GM23338 (cell line): ENCODE results near the gene RPL31. TPM values are rescaled to one million over a fixed set of nuclear protein-coding genes. Genes with fewer than 3 reads are reported as not detected.
"Not testable (repeated sequence)": the region's sequence is repeated elsewhere in the genome, so short reads cannot be mapped to it uniquely, and the experiment has no call there.

ENCODE experiments used
- ATAC-seq: fragments of 200-7000 bp; cut with Tn5 transposase; 3 replicates; pipeline ENCODE4 v1.9.1; 2020
- DNase-seq: peaks from one replicate; pipeline ENCODE4 v3.0.0-alpha.2; 2015; ENCODE audit warnings: low spot score
- H2AFZ ChIP-seq: fragments of 200-600 bp; sonication (generic); 2 replicates; pipeline ENCODE4 v1.8.0; 2016; ENCODE audit warnings: antibody characterized with exemption, mild to moderate bottlenecking, moderate library complexity
- H3F3A ChIP-seq: fragments of 200-600 bp; sonication (generic); replicated peaks from 2 replicates; pipeline ENCODE4 v1.8.0; 2017; ENCODE audit warnings: antibody characterized with exemption, mixed run types, low read depth
- H3K27ac ChIP-seq: fragments of 200-600 bp; sonication (generic); 2 replicates; pipeline ENCODE4 v1.6.1; 2016; ENCODE audit warnings: low read depth
- H3K27me3 ChIP-seq: fragments of 200-600 bp; sonication (generic); 2 replicates; pipeline ENCODE4 v1.8.0; 2016; ENCODE audit warnings: mild to moderate bottlenecking, mixed run types, moderate library complexity; ENCODE audit not compliant: insufficient read depth
- H3K36me3 ChIP-seq: fragments of 200-600 bp; sonication (generic); 2 replicates; pipeline ENCODE4 v1.8.0; 2016; ENCODE audit warnings: mild to moderate bottlenecking; ENCODE audit not compliant: insufficient read depth
- H3K4me1 ChIP-seq: fragments of 200-600 bp; sonication (generic); 2 replicates; pipeline ENCODE4 v1.8.0; 2016; ENCODE audit warnings: mild to moderate bottlenecking, moderate library complexity; ENCODE audit not compliant: insufficient read depth
- H3K4me2 ChIP-seq: fragments of 200-600 bp; sonication (generic); 2 replicates; pipeline ENCODE4 v1.7.1; 2017; ENCODE audit warnings: mixed run types
- H3K4me3 ChIP-seq: fragments of 200-600 bp; sonication (generic); 2 replicates; pipeline ENCODE4 v1.6.1; 2016; ENCODE audit warnings: mixed run types
- H3K79me2 ChIP-seq: fragments of 200-600 bp; sonication (generic); replicated peaks from 2 replicates; pipeline ENCODE4 v1.8.0; 2017; ENCODE audit warnings: mild to moderate bottlenecking; ENCODE audit not compliant: insufficient read depth
- H3K9me2 ChIP-seq: fragments of 200-600 bp; sonication (generic); 2 replicates; pipeline ENCODE4 v1.8.0; 2017; ENCODE audit not compliant: insufficient read depth
- H4K20me1 ChIP-seq: fragments of 200-600 bp; sonication (generic); replicated peaks from 2 replicates; pipeline ENCODE4 v1.8.0; 2017; ENCODE audit warnings: mild to moderate bottlenecking; ENCODE audit not compliant: insufficient read depth
- H3K27ac Mint-ChIP-seq: 2 replicates; pipeline ENCODE4 v1.8.0; 2020; ENCODE audit warnings: inconsistent platforms, mild to moderate bottlenecking, moderate library complexity, mixed read lengths
- H3K27me3 Mint-ChIP-seq: 3 replicates; pipeline ENCODE4 v1.8.0; 2022; ENCODE audit warnings: low read depth, mild to moderate bottlenecking, moderate library complexity, mixed read lengths, inconsistent platforms; ENCODE audit not compliant: insufficient read depth, poor library complexity
- H3K36me3 Mint-ChIP-seq: 3 replicates; pipeline ENCODE4 v1.8.0; 2021; ENCODE audit warnings: low read depth, mild to moderate bottlenecking, inconsistent platforms, moderate library complexity, mixed read lengths
- H3K4me1 Mint-ChIP-seq: 3 replicates; pipeline ENCODE4 v1.8.0; 2020; ENCODE audit warnings: mild to moderate bottlenecking, inconsistent platforms, mixed read lengths
- H3K4me3 Mint-ChIP-seq: 3 replicates; pipeline ENCODE4 v1.8.0; 2021; ENCODE audit warnings: moderate library complexity, mild to moderate bottlenecking, inconsistent platforms, mixed read lengths
- H3K9me3 Mint-ChIP-seq: 3 replicates; pipeline ENCODE4 v1.8.0; 2020; ENCODE audit warnings: moderate library complexity, mild to moderate bottlenecking, inconsistent platforms, mixed read lengths
- CREB1 ChIP-seq: fragments of 250-450 bp; sonication (Bioruptor Pico); IDR thresholded peaks from 2 replicates; pipeline ENCODE4 v1.5.0; 2020; ENCODE audit warnings: low read depth, mild to moderate bottlenecking, moderate library complexity
- ETS1 ChIP-seq: IDR thresholded peaks from 2 replicates; pipeline ENCODE4 v1.6.1; 2016; ENCODE audit warnings: antibody characterized with exemption
- EZH2 ChIP-seq: fragments of 200-600 bp; sonication (generic); IDR thresholded peaks from one replicate; pipeline ENCODE4 v1.8.0; 2017; ENCODE audit warnings: antibody characterized with exemption, mild to moderate bottlenecking, low read depth; ENCODE audit not compliant: unreplicated experiment
- EZH2phosphoT487 ChIP-seq: fragments of 200-600 bp; sonication (generic); IDR thresholded peaks from one replicate; pipeline ENCODE4 v1.8.1; 2018; ENCODE audit warnings: antibody characterized with exemption; ENCODE audit not compliant: unreplicated experiment
- JUNB ChIP-seq: IDR thresholded peaks from one replicate; pipeline ENCODE4 v1.6.1; 2016; ENCODE audit warnings: antibody characterized with exemption; ENCODE audit not compliant: unreplicated experiment
- NANOG ChIP-seq: IDR thresholded peaks from 2 replicates; pipeline ENCODE4 v1.6.1; 2016; ENCODE audit warnings: antibody characterized with exemption, borderline replicate concordance
- POLR2AphosphoS5 ChIP-seq: IDR thresholded peaks from 2 replicates; pipeline ENCODE4 v1.6.1; 2016; ENCODE audit warnings: antibody characterized with exemption, low read depth
- REST ChIP-seq: IDR thresholded peaks from one replicate; pipeline ENCODE4 v1.6.1; 2018; ENCODE audit warnings: antibody characterized with exemption; ENCODE audit not compliant: unreplicated experiment
- ZNF114 ChIP-seq: fragments of 250-450 bp; sonication (Bioruptor Pico); IDR thresholded peaks from 2 replicates; pipeline ENCODE4 v1.5.0; 2020; ENCODE audit warnings: mild to moderate bottlenecking, moderate library complexity
- ZNF331 ChIP-seq: fragments of 250-450 bp; sonication (Bioruptor Pico); IDR thresholded peaks from 2 replicates; pipeline ENCODE4 v1.5.0; 2020; ENCODE audit warnings: low read depth, mild to moderate bottlenecking, moderate library complexity
- polyA plus RNA-seq: library from polyadenylated mRNA; unstranded; fragments of >200 nt; fragmentation: Nextera tagmentation; extraction: Ambion mirVana; gene quantifications from 2 replicates; pipeline ENCODE4 v1.2.1, GENCODE V29; 2016
- total RNA-seq: library from RNA; depleted of rRNA; stranded (reverse); fragments of >200 nt; shearing (Covaris generic); gene quantifications from 2 replicates; pipeline ENCODE4 v1.2.3, GENCODE V29; 2014
- TF ChIP-seq, protein P1 (sequence below), 2 experiments: fragments of 200-600 bp in 1 of 2; sonication (generic) in 1 of 2; conservative IDR thresholded peaks; 2 replicates each; pipeline versions ENCODE4 v1.5.1 to v1.6.1; 2016 to 2017; ENCODE audit warnings: antibody characterized with exemption in 2 of 2, low read depth in 2 of 2, mild to moderate bottlenecking in 2 of 2, moderate library complexity in 1 of 2

The RPL31 gene
- total and polyA plus RNA-seq, 2 experiments from 2014 or later, result 819 to 3,213 TPM

- no peak for TF ChIP-seq REST
- TF ChIP-seq, protein P1, sequence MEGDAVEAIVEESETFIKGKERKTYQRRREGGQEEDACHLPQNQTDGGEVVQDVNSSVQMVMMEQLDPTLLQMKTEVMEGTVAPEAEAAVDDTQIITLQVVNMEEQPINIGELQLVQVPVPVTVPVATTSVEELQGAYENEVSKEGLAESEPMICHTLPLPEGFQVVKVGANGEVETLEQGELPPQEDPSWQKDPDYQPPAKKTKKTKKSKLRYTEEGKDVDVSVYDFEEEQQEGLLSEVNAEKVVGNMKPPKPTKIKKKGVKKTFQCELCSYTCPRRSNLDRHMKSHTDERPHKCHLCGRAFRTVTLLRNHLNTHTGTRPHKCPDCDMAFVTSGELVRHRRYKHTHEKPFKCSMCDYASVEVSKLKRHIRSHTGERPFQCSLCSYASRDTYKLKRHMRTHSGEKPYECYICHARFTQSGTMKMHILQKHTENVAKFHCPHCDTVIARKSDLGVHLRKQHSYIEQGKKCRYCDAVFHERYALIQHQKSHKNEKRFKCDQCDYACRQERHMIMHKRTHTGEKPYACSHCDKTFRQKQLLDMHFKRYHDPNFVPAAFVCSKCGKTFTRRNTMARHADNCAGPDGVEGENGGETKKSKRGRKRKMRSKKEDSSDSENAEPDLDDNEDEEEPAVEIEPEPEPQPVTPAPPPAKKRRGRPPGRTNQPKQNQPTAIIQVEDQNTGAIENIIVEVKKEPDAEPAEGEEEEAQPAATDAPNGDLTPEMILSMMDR (conservative IDR thresholded peaks at IDR 0.05; ENCODE audit: low read depth in 2 of 2), result no peak
- no peak for TF ChIP-seq CREB1 (CRISPR knock-in tag)
- no peak for TF ChIP-seq JUNB
- TF ChIP-seq NANOG, result no peak
- no peak for TF ChIP-seq POLR2AphosphoS5
- TF ChIP-seq ZNF114, result no peak
- no peak for TF ChIP-seq ZNF331 (CRISPR knock-in tag)
- TF ChIP-seq EZH2phosphoT487, result no peak
- TF ChIP-seq ETS1, result no peak
- no peak for TF ChIP-seq EZH2
Measured at GRCh38 chr2:101048756-101049155, 46.7 kb downstream of the RPL31 start (continued).

DNA sequence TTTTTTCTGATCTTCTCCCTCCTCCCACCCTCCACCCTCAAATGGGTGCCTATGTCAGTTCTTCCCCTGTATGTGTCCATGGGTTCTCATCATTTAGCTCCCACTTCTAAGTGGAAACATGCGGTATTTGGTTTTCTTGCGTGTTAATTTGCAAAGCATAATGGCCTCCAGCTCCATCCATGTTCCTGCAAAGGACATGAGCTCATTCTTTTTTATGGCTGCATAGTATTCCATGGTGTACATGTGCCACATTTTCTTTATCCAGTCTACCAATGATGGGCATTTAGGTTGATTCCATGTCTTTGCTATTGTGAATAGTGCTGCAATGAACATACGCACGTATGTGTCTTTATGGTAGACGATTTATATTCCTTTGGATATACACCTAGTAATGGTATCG lies 48.8 kb downstream of the RPL31 start:
- not testable (repeated sequence) for DNase-seq, H3K27me3 Mint-ChIP-seq, H3K4me3 ChIP-seq, ATAC-seq, H2AFZ ChIP-seq, H3K79me2 ChIP-seq, H4K20me1 ChIP-seq, H3F3A ChIP-seq, H3K27me3 ChIP-seq, H3K27ac Mint-ChIP-seq, H3K4me1 ChIP-seq, H3K4me3 Mint-ChIP-seq, H3K27ac ChIP-seq, H3K9me2 ChIP-seq, H3K4me2 ChIP-seq, H3K36me3 ChIP-seq, H3K9me3 Mint-ChIP-seq
- Mint-ChIP-seq H3K4me1 (peaks cover 35% of the 10 kb centered on the region), H3K36me3 (peaks cover 60% of the 10 kb centered on the region)
